ENCODE data around the gene KDM5A. TPM values are rescaled to one million over a fixed set of nuclear protein-coding genes. Genes with fewer than 3 reads are reported as not detected.

Gene KDM5A
- total RNA-seq, 1 donor from 2014 or later, result 51.6 TPM

GRCh38 chr12:273382-273781 lies 115.7 kb downstream of the KDM5A start:
- no peak for DNase-seq (ENCODE audit: low read depth in 2 of 2)

GRCh38 chr12:272942-273341 lies 116.2 kb downstream of the KDM5A start:
- no peak for DNase-seq (ENCODE audit: low read depth in 2 of 2)

GRCh38 chr12:271161-271560 lies 118.0 kb downstream of the KDM5A start:
- no peak for DNase-seq (ENCODE audit: low read depth in 2 of 2)

GRCh38 chr12:269191-269590 lies 119.9 kb downstream of the KDM5A start:
- DNase-seq (ENCODE audit: low read depth in 2 of 2), result no peak

GRCh38 chr12:268483-268840 lies 120.7 kb downstream of the KDM5A start:
- no peak for DNase-seq (ENCODE audit: low read depth in 2 of 2)

GRCh38 chr12:267581-268482 lies 121.3 kb downstream of the KDM5A start:
- DNase-seq (ENCODE audit: low read depth in 2 of 2), result peak in 1 of 2 donors; percentile 8

GRCh38 chr12:265096-265495 lies 124.0 kb downstream of the KDM5A start:
- no peak for DNase-seq (ENCODE audit: low read depth in 2 of 2)

- DNase-seq (ENCODE audit: low read depth in 2 of 2), result no peak
These were observed 124.9 kb downstream of the KDM5A start for GRCh38 chr12:264269-264668.

GRCh38 chr12:263574-263973 lies 125.5 kb downstream of the KDM5A start:
- DNase-seq (ENCODE audit: low read depth in 2 of 2), result peak in 1 of 2 donors; percentile 14

- DNase-seq (ENCODE audit: low read depth in 2 of 2), result no peak
These were observed 126.3 kb downstream of the KDM5A start, which contains the start of gene SLC6A13 for GRCh38 chr12:262817-263216. Gene SLC6A13, minus strand, starts transcription at chr12:262836. Its CDS starts 2,784 bp downstream, at chr12:260052.

GRCh38 chr12:262113-262512 lies 127.0 kb downstream of the KDM5A start:
- no peak for DNase-seq (ENCODE audit: low read depth in 2 of 2)

GRCh38 chr12:257521-258321 lies 131.4 kb downstream of the KDM5A start:
- DNase-seq (ENCODE audit: low read depth in 2 of 2), result no peak

- DNase-seq (ENCODE audit: low read depth in 2 of 2), result no peak
These were observed 132.2 kb downstream of the KDM5A start for GRCh38 chr12:256958-257357.

GRCh38 chr12:256225-256624 lies 132.9 kb downstream of the KDM5A start:
- DNase-seq (ENCODE audit: low read depth in 2 of 2), result no peak

- DNase-seq (ENCODE audit: low read depth in 2 of 2), result no peak
These were observed 134.2 kb downstream of the KDM5A start for GRCh38 chr12:254912-255311.

- DNase-seq (ENCODE audit: low read depth in 2 of 2), result no peak
These were observed 135.1 kb downstream of the KDM5A start for GRCh38 chr12:254039-254438.

- DNase-seq (ENCODE audit: low read depth in 2 of 2), result no peak
These were observed 135.8 kb downstream of the KDM5A start for GRCh38 chr12:253116-253831.

- peak in 1 of 2 donors; percentile 29 for DNase-seq (ENCODE audit: low read depth in 2 of 2)
These were observed 136.5 kb downstream of the KDM5A start for GRCh38 chr12:252636-253035.

GRCh38 chr12:247271-247670 lies 141.8 kb downstream of the KDM5A start:
- DNase-seq (ENCODE audit: low read depth in 2 of 2), result no peak

- no peak for DNase-seq (ENCODE audit: low read depth in 2 of 2)
These were observed 145.7 kb downstream of the KDM5A start for GRCh38 chr12:243381-243780.

GRCh38 chr12:242496-242895 lies 146.6 kb downstream of the KDM5A start:
- DNase-seq (ENCODE audit: low read depth in 2 of 2), result no peak

GRCh38 chr12:241266-241665 lies 147.9 kb downstream of the KDM5A start:
- DNase-seq (ENCODE audit: low read depth in 2 of 2), result no peak

Measured in lung microvascular endothelial cell (primary cell).